SK-N-MC (cell line): ENCODE results near the gene KIAA1958.

Experiments
- DNase-seq: peaks from one replicate; pipeline ENCODE4 v3.0.0-alpha.2; 2011; ENCODE audit warnings: low read depth, low spot score
- H3K27ac ChIP-seq: fragments of 200-600 bp; sonication (generic); 2 replicates; pipeline ENCODE4 v1.5.1; 2016; ENCODE audit warnings: mixed run types
- H3K36me3 ChIP-seq: fragments of 200-600 bp; sonication (generic); 2 replicates; pipeline ENCODE4 v1.6.1; 2017; ENCODE audit warnings: antibody characterized with exemption, low read length, mixed read lengths; ENCODE audit not compliant: insufficient read depth
- H3K4me3 ChIP-seq: fragments of 200-600 bp; sonication (generic); 2 replicates; pipeline ENCODE4 v1.5.1; 2016
- H3K9ac ChIP-seq: fragments of 200-600 bp; sonication (generic); 2 replicates; pipeline ENCODE4 v1.8.0; 2017; ENCODE audit warnings: mixed run types, mixed read lengths; ENCODE audit not compliant: insufficient read length
- H3K9me3 ChIP-seq: fragments of 200-600 bp; sonication (generic); 2 replicates; pipeline ENCODE4 v1.6.1; 2017; ENCODE audit warnings: low read depth, mild to moderate bottlenecking, antibody characterized with exemption, low read length, moderate library complexity, mixed read lengths
- EZH2 ChIP-seq: fragments of 200-600 bp; sonication (generic); IDR thresholded peaks from one replicate; pipeline ENCODE4 v1.6.1; 2017; ENCODE audit warnings: antibody characterized with exemption
- FOXP2 ChIP-seq: optimal IDR thresholded peaks from 2 replicates; pipeline ENCODE3; 2011; ENCODE audit warnings: mild to moderate bottlenecking, moderate library complexity; ENCODE audit not compliant: insufficient read depth; ENCODE audit errors: extremely low read length, control extremely low read depth
- POLR2AphosphoS5 ChIP-seq: IDR thresholded peaks from 2 replicates; pipeline ENCODE4 v1.6.1; 2012; ENCODE audit warnings: mild to moderate bottlenecking, low read depth, low read length, borderline replicate concordance

KIAA1958 gene

GRCh38 chr9:112446526-112446925 is 40.1 kb upstream of the KIAA1958 start:
- Histone ChIP-seq H3K4me3 (0 out of 2 replicates have a peak overlapping the region, but pooled peaks have one; percentile 32), H3K36me3 (no peaks in the 10 kb centered on the region), H3K9me3 (no peaks in the 10 kb centered on the region), H3K9ac (no peak overlapping the region), H3K27ac (0 out of 2 replicates have a peak overlapping the region, but pooled peaks have one; percentile 23)
- TF ChIP-seq POLR2AphosphoS5 (no peak), EZH2 (no peak), FOXP2 (no peak)
- peak; percentile 32 for DNase-seq

- no peak overlapping the region for H3K27ac ChIP-seq
Measured at GRCh38 chr9:112447283-112447761, 39.3 kb upstream of the KIAA1958 start.

GRCh38 chr9:112462855-112463254 is 23.8 kb upstream of the KIAA1958 start:
- peaks cover 25% of the 10 kb centered on the region for H3K36me3 ChIP-seq
- no peak for TF ChIP-seq EZH2
- TF ChIP-seq POLR2AphosphoS5: no peak
- TF ChIP-seq FOXP2: no peak

More at GRCh38 chr9:112447283-112447761, 39.3 kb upstream of the KIAA1958 start:
- Histone ChIP-seq H3K36me3 (no peaks in the 10 kb centered on the region), H3K9me3 (no peaks in the 10 kb centered on the region), H3K4me3 (peak overlapping the region; percentile 10; the same call in 1 of the 2 replicates), H3K9ac (peak overlapping the region; percentile 16)
- DNase-seq: no peak
- TF ChIP-seq POLR2AphosphoS5 (no peak), FOXP2 (no peak), EZH2 (no peak)

GRCh38 chr9:112465352-112465751 is 21.3 kb upstream of the KIAA1958 start:
- Histone ChIP-seq H3K9ac (no peak overlapping the region), H3K36me3 (peaks cover 20% of the 10 kb centered on the region), H3K27ac (no peak overlapping the region), H3K4me3 (no peak overlapping the region), H3K9me3 (peaks cover 4% of the 10 kb centered on the region; the same call in 1 of the 2 replicates)
- TF ChIP-seq FOXP2 (no peak), POLR2AphosphoS5 (no peak), EZH2 (no peak)
- no peak for DNase-seq

More at GRCh38 chr9:112462855-112463254, 23.8 kb upstream of the KIAA1958 start:
- no peak for DNase-seq
- Histone ChIP-seq H3K4me3 (no peak overlapping the region), H3K9me3 (peaks cover 4% of the 10 kb centered on the region; the same call in 1 of the 2 replicates), H3K9ac (no peak overlapping the region), H3K27ac (no peak overlapping the region)

- H3K9me3 ChIP-seq: no peaks in the 10 kb centered on the region
- H3K36me3 ChIP-seq: no peaks in the 10 kb centered on the region; the same call in 1 of the 2 replicates
- no peak overlapping the region for H3K9ac ChIP-seq
- no peak overlapping the region for H3K4me3 ChIP-seq
- DNase-seq: no peak
- TF ChIP-seq EZH2: no peak
- no peak for TF ChIP-seq POLR2AphosphoS5
- no peak for TF ChIP-seq FOXP2
- no peak overlapping the region for H3K27ac ChIP-seq
Measured at GRCh38 chr9:112472996-112473395, 13.6 kb upstream of the KIAA1958 start.

GRCh38 chr9:112473986-112474385 is 12.6 kb upstream of the KIAA1958 start:
- no peak for DNase-seq
- no peaks in the 10 kb centered on the region; the same call in 1 of the 2 replicates for H3K36me3 ChIP-seq
- H3K9me3 ChIP-seq: no peaks in the 10 kb centered on the region
- no peak for TF ChIP-seq POLR2AphosphoS5
- no peak for TF ChIP-seq FOXP2
- TF ChIP-seq EZH2: no peak
- H3K27ac ChIP-seq: no peak overlapping the region
- H3K9ac ChIP-seq: no peak overlapping the region
- no peak overlapping the region for H3K4me3 ChIP-seq

- TF ChIP-seq FOXP2 (no peak), POLR2AphosphoS5 (no peak), EZH2 (no peak)
- no peaks in the 10 kb centered on the region for H3K9me3 ChIP-seq
- H3K27ac ChIP-seq: no peak overlapping the region
- H3K36me3 ChIP-seq: no peaks in the 10 kb centered on the region; the same call in 1 of the 2 replicates
- no peak overlapping the region for H3K9ac ChIP-seq
- H3K4me3 ChIP-seq: no peak overlapping the region
- DNase-seq: no peak
Measured at GRCh38 chr9:112475318-112475717, 11.3 kb upstream of the KIAA1958 start.

- no peak for TF ChIP-seq POLR2AphosphoS5
- no peak for TF ChIP-seq FOXP2
- TF ChIP-seq EZH2: no peak
Measured at GRCh38 chr9:112477330-112477729, 9.3 kb upstream of the KIAA1958 start.

GRCh38 chr9:112479221-112479620 is 7.4 kb upstream of the KIAA1958 start:
- H3K9me3 ChIP-seq: no peaks in the 10 kb centered on the region
- TF ChIP-seq POLR2AphosphoS5 (no peak), EZH2 (no peak), FOXP2 (no peak)
- H3K4me3 ChIP-seq: no peak overlapping the region
- no peak overlapping the region for H3K27ac ChIP-seq
- H3K36me3 ChIP-seq: no peaks in the 10 kb centered on the region; the same call in 1 of the 2 replicates
- H3K9ac ChIP-seq: no peak overlapping the region
- no peak for DNase-seq

More at GRCh38 chr9:112477330-112477729, 9.3 kb upstream of the KIAA1958 start:
- Histone ChIP-seq H3K36me3 (no peaks in the 10 kb centered on the region; the same call in 1 of the 2 replicates), H3K9ac (no peak overlapping the region), H3K4me3 (no peak overlapping the region), H3K9me3 (no peaks in the 10 kb centered on the region), H3K27ac (no peak overlapping the region)
- no peak for DNase-seq
